ENCODE results near the gene KRTAP23-1.

Gene KRTAP23-1

DNA sequence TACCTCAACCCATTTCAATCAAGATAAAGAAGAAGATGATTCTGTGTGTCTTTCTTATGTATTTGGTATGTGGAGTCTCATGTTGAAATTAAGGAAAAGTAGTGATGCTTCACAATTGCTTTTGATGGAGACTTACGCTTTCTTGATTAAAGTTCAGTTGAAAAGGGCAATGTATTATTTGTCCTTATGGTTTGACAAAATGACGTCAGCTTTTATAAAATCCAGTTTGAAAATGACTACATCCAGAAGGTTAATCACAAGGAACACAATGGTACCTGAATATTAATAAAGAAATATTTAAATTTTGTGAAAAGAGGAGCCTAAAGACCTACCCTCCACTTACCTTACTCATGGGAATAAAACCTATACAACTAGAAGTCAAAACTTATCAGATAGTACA lies 32.7 kb downstream of the KRTAP23-1 start:
- H3K9me3 ChIP-seq (ENCODE audit: insufficient read depth, low read length), result no peaks in the 10 kb centered on the region
- H3K27me3 ChIP-seq (ENCODE audit: low read depth, low read length), result no peaks in the 10 kb centered on the region
- H4K20me1 ChIP-seq (ENCODE audit: insufficient read depth, low read length), result no peaks in the 10 kb centered on the region
- no peaks in the 10 kb centered on the region for H3K36me3 ChIP-seq (replicated peaks; ENCODE audit: low read depth, low read length)
- H3K79me2 ChIP-seq (ENCODE audit: low read length), result no peaks in the 10 kb centered on the region
- H3K9ac ChIP-seq (ENCODE audit: low read length), result no peak overlapping the region
- H3K4me2 ChIP-seq (ENCODE audit: low read length), result no peak overlapping the region
- no peak overlapping the region for H3K4me3 ChIP-seq (ENCODE audit: low read length)
- H2AFZ ChIP-seq (ENCODE audit: low read depth, low read length), result no peak overlapping the region
- no peak overlapping the region for H3K27ac ChIP-seq (ENCODE audit: low read length)
- no peaks in the 10 kb centered on the region for H3K4me1 ChIP-seq (ENCODE audit: low read length)
- TF ChIP-seq CTCF (IDR thresholded peaks at IDR 0.05; ENCODE audit: low read depth, low read length), result no peak
- TF ChIP-seq EZH2phosphoT487 (IDR thresholded peaks at IDR 0.05; ENCODE audit: low read depth), result no peak

- Histone ChIP-seq H3K79me2 (ENCODE audit: low read length) (no peaks in the 10 kb centered on the region), H3K4me2 (ENCODE audit: low read length) (no peak overlapping the region), H4K20me1 (ENCODE audit: insufficient read depth, low read length) (no peaks in the 10 kb centered on the region), H3K27me3 (ENCODE audit: low read depth, low read length) (no peaks in the 10 kb centered on the region), H3K9ac (ENCODE audit: low read length) (no peak overlapping the region), H3K9me3 (ENCODE audit: insufficient read depth, low read length) (no peaks in the 10 kb centered on the region), H3K4me1 (ENCODE audit: low read length) (no peaks in the 10 kb centered on the region), H2AFZ (ENCODE audit: low read depth, low read length) (no peak overlapping the region), H3K4me3 (ENCODE audit: low read length) (no peak overlapping the region), H3K27ac (ENCODE audit: low read length) (no peak overlapping the region), H3K36me3 (replicated peaks; ENCODE audit: low read depth, low read length) (no peaks in the 10 kb centered on the region)
- TF ChIP-seq EZH2phosphoT487 (IDR thresholded peaks at IDR 0.05; ENCODE audit: low read depth), result no peak
- TF ChIP-seq CTCF (IDR thresholded peaks at IDR 0.05; ENCODE audit: low read depth, low read length), result no peak
Measured at GRCh38 chr21:30306884-30307283, 41.5 kb downstream of the KRTAP23-1 start.

DNA sequence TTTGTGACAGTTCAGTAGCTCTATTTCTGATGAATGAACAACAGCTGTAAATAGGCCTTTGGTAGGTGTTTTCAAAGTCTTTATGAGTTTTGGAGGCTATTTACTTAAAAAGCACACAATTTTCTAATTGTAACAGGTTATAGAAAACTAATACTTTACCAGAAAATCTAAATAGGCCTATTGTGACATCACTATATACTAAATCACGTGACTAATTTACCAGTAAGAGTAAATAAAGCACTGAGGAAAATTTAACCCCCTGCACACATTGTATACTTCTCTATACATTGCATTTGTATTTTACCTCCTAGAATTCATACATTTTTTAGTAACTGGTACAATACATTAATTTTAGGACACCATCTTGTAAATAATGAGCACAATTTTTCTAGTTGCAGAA lies 43.3 kb downstream of the KRTAP23-1 start:
- Histone ChIP-seq H3K9me3 (ENCODE audit: insufficient read depth, low read length) (no peaks in the 10 kb centered on the region), H3K4me1 (ENCODE audit: low read length) (no peaks in the 10 kb centered on the region), H4K20me1 (ENCODE audit: insufficient read depth, low read length) (no peaks in the 10 kb centered on the region), H3K79me2 (ENCODE audit: low read length) (no peaks in the 10 kb centered on the region), H3K4me3 (ENCODE audit: low read length) (no peak overlapping the region), H3K36me3 (replicated peaks; ENCODE audit: low read depth, low read length) (no peaks in the 10 kb centered on the region), H2AFZ (ENCODE audit: low read depth, low read length) (no peak overlapping the region), H3K9ac (ENCODE audit: low read length) (no peak overlapping the region), H3K4me2 (ENCODE audit: low read length) (no peak overlapping the region), H3K27me3 (ENCODE audit: low read depth, low read length) (no peaks in the 10 kb centered on the region), H3K27ac (ENCODE audit: low read length) (no peak overlapping the region)
- TF ChIP-seq EZH2phosphoT487 (IDR thresholded peaks at IDR 0.05; ENCODE audit: low read depth) (no peak), CTCF (IDR thresholded peaks at IDR 0.05; ENCODE audit: low read depth, low read length) (no peak)

Measured in OCI-LY3 (cell line).